Lower leg skin (tissue), 4 donors: ENCODE measurements around the gene IMP4. TPM values are rescaled to one million over a fixed set of nuclear protein-coding genes. Genes with fewer than 3 reads are reported as not detected.
A peak's percentile ranks its signal among the peaks of the same experiment; 100 is the strongest.

Experiments
- DNase-seq, 2 donors: peaks; one replicate each; pipeline ENCODE4 v3.0.0-alpha.2; 2019; ENCODE audit warnings: low spot score in 2 of 2
- H3K4me3 ChIP-seq: fragments of 200-600 bp; sonication (generic); 2 replicates; pipeline ENCODE4 v1.5.1; 2017; ENCODE audit warnings: mild to moderate bottlenecking, low read depth; ENCODE audit not compliant: poor library complexity, severe bottlenecking
- POLR2A ChIP-seq, 2 donors: fragments of 450-650 bp; IDR thresholded peaks; one replicate each; pipeline ENCODE4 v1.6.1; 2016 to 2017; ENCODE audit warnings: antibody characterized with exemption in 2 of 2, mild to moderate bottlenecking in 1 of 2, moderate library complexity in 1 of 2
- WGBS, 2 donors: methylation state at CpG; one replicate each; pipeline ENCODE4 v1.1.5; 2018; 5-methylcytosine and 5-hydroxymethylcytosine counted together
- intact Hi-C: fragments of 100-400 bp; cut with DNase I; formaldehyde crosslinking; loops from one replicate; pipeline ENCODE4 v1.15.0; 2023; ENCODE audit warnings: low total_unique reads
- total RNA-seq, 4 donors: library from RNA; depleted of rRNA; stranded (reverse); fragments of >200 nt; gene quantifications; one replicate each; pipeline ENCODE4 v1.1.0, GENCODE V29; 2016
- TF ChIP-seq, protein P1 (sequence below), 3 donors: fragments of 450-650 bp; IDR thresholded peaks; one replicate each; pipeline ENCODE4 v1.5.1; 2016; ENCODE audit warnings: antibody characterized with exemption in 3 of 3, mild to moderate bottlenecking in 3 of 3, moderate library complexity in 2 of 3

The IMP4 gene
- total RNA-seq, 4 donors from 2014 or later, result 84.8 to 98.1 (median 97.0) TPM

DNA sequence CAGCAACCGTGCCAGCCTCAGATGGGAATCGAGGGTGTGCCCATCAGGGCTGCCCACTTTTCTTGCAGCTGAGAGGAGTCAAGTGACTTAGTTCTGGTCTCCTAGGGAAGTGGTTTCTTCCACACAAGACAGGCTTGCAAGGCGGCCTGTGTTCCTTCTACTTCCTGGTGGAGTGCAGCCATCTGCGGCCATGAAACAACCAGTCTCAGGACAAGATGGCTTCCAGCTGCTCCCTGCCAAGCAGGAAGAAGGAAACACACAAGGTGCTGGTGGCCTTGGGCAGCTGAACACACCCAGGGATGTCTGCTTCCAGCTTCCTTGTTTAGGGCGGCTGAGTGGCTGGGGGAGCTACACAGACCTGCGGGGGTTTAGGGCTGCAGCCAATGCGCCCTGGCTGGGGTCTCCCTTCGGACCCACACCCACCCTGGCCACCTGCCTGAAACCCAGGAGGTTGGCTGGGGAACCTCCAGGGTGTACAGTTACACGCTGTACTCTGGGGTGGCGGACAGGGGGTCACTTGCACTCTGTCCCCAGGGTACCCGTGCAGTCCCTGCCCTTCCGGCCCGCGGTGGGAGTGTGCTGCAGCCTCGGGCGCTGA, 47.9 kb downstream of the IMP4 start:
- TF ChIP-seq POLR2A (IDR thresholded peaks at IDR 0.05), result no peak
- TF ChIP-seq, protein P1, sequence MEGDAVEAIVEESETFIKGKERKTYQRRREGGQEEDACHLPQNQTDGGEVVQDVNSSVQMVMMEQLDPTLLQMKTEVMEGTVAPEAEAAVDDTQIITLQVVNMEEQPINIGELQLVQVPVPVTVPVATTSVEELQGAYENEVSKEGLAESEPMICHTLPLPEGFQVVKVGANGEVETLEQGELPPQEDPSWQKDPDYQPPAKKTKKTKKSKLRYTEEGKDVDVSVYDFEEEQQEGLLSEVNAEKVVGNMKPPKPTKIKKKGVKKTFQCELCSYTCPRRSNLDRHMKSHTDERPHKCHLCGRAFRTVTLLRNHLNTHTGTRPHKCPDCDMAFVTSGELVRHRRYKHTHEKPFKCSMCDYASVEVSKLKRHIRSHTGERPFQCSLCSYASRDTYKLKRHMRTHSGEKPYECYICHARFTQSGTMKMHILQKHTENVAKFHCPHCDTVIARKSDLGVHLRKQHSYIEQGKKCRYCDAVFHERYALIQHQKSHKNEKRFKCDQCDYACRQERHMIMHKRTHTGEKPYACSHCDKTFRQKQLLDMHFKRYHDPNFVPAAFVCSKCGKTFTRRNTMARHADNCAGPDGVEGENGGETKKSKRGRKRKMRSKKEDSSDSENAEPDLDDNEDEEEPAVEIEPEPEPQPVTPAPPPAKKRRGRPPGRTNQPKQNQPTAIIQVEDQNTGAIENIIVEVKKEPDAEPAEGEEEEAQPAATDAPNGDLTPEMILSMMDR (IDR thresholded peaks at IDR 0.05), result no peak
- 36 to 52% methylated on average over 7 to 13 of the region's 16 CpGs for WGBS, 2 donors
- peak in 1 of 2 donors; percentile 86 for DNase-seq
- H3K4me3 ChIP-seq, result peak overlapping the region; percentile 56
- intact Hi-C loops, result no loop called here

- peak in 1 of 2 donors; percentile 95 for DNase-seq
- TF ChIP-seq POLR2A (IDR thresholded peaks at IDR 0.05), result no peak
- TF ChIP-seq, protein P1 (IDR thresholded peaks at IDR 0.05), result no peak
- intact Hi-C loops, result no loop called here
- WGBS, 2 donors, result 1 to 3% methylated on average over 47 to 54 of the region's 59 CpGs
- peak overlapping the region; percentile 56 for H3K4me3 ChIP-seq
Measured at GRCh38 chr2:130391058-130391871, 48.6 kb downstream of the IMP4 start.

- intact Hi-C loops, result no loop called here
- WGBS, 2 donors, result 23 to 24% methylated on average over 17 of the region's 17 CpGs
- TF ChIP-seq, protein P1 (IDR thresholded peaks at IDR 0.05), result no peak
- TF ChIP-seq POLR2A (IDR thresholded peaks at IDR 0.05), result no peak
- DNase-seq, result peak in 1 of 2 donors; percentile 77
- H3K4me3 ChIP-seq, result no peak overlapping the region
Measured at GRCh38 chr2:130391872-130392670, 49.4 kb downstream of the IMP4 start.

DNA sequence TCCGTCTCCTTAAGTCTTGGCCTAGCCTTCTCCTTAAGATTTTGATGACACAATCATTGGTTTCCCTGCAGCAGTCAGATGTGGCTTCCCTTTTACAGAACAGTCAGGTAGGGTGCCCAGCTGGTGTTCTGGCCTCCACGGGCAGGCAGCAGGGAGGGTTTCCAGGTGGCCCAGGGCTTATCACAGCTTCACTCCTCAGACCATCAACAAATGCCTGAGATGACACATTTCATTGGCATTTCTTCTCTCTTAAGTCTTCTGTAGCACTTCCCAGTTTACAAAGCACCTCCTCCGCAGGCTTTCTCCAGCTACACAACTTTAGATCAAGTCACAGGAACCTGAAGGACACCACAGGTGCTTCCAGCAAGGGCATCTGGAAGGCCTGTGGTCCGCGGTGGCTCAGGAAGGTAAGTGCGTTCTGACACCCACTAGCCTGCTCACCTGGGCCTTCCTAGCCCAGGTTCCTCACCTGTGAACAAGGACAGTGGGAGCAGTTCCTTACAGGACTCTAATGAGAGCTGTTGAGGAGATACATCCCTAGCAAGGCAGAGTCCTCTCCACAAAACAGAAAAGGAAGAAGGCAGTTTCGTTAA, 50.7 kb downstream of the IMP4 start:
- intact Hi-C loops, result no loop called here
- TF ChIP-seq, protein P1 (IDR thresholded peaks at IDR 0.05), result no peak
- TF ChIP-seq POLR2A (IDR thresholded peaks at IDR 0.05), result no peak
- no peak overlapping the region for H3K4me3 ChIP-seq
- DNase-seq, result peak in 1 of 2 donors; percentile 75
- 94 to 96% methylated on average over 7 of the region's 7 CpGs for WGBS, 2 donors

Other genes with a start within 250 kb of the IMP4 start
- gene POTEF, start 213.7 kb upstream of the IMP4 start, total RNA-seq, result not detected
- gene CCDC74B, start 197.8 kb upstream of the IMP4 start, total RNA-seq, result 1 to 10 TPM in 3 of 4 donors, under 1 TPM in 1; 0.84 to 4.0 (median 3.2) TPM
- 10 to 100 TPM; 29.7 to 44.4 (median 38.6) TPM for gene SMPD4, start 161.3 kb upstream of the IMP4 start, total RNA-seq
- gene MZT2B, start 160.6 kb upstream of the IMP4 start, total RNA-seq, result 100 to 1,000 TPM; 127 to 189 (median 149) TPM
- not detected for gene TUBA3E, start 144.5 kb upstream of the IMP4 start, total RNA-seq
- 10 to 100 TPM; 18.7 to 31.1 (median 25.4) TPM for gene PTPN18, start 13.2 kb downstream of the IMP4 start, total RNA-seq
- gene POTEI, start 166.4 kb downstream of the IMP4 start, total RNA-seq, result not detected
- not detected for gene CFC1B, start 178.3 kb downstream of the IMP4 start, total RNA-seq